ENCODE measurements around the gene PSEN2.

Gene PSEN2

GRCh38 chr1:226940029-226940805 lies 69.8 kb downstream of the PSEN2 start, which contains the start of gene COQ8A:
Gene COQ8A (plus strand): TSS chr1:226940294. CDS start chr1:226961386, 21,092 bp downstream.
- H3K4me3 ChIP-seq (ENCODE audit: low read depth, low read length) = peak within 1 kb of the TSS; percentile 77
- DNase-seq (ENCODE audit: low read depth, low spot score) = peak; percentile 95
- CTCF ChIA-PET = no interaction called here
- TF ChIP-seq CTCF (IDR thresholded peaks at IDR 0.05; ENCODE audit: insufficient read depth, low read length, missing control alignments) = no peak
- POLR2A ChIA-PET = no interaction called here

GRCh38 chr1:226940806-226941067 lies 70.3 kb downstream of the PSEN2 start:
- DNase-seq (ENCODE audit: low read depth, low spot score) = no peak
- no peak for TF ChIP-seq CTCF (IDR thresholded peaks at IDR 0.05; ENCODE audit: insufficient read depth, low read length, missing control alignments)
- POLR2A ChIA-PET = no interaction called here
- CTCF ChIA-PET = no interaction called here
- peak overlapping the region; percentile 77 for H3K4me3 ChIP-seq (ENCODE audit: low read depth, low read length)

GRCh38 chr1:226942392-226942791 lies 72.0 kb downstream of the PSEN2 start:
- ChIA-PET POLR2A (no interaction called here), CTCF (no interaction called here)
- TF ChIP-seq CTCF (IDR thresholded peaks at IDR 0.05; ENCODE audit: insufficient read depth, low read length, missing control alignments) = no peak
- DNase-seq (ENCODE audit: low read depth, low spot score) = no peak
- H3K4me3 ChIP-seq (ENCODE audit: low read depth, low read length) = no peak overlapping the region

- no peak for TF ChIP-seq CTCF (IDR thresholded peaks at IDR 0.05; ENCODE audit: insufficient read depth, low read length, missing control alignments)
Measured at GRCh38 chr1:226943156-226943555, 72.7 kb downstream of the PSEN2 start.

GRCh38 chr1:226943927-226944326 lies 73.5 kb downstream of the PSEN2 start:
- CTCF ChIA-PET = no interaction called here
- POLR2A ChIA-PET = no interaction called here

More at GRCh38 chr1:226943156-226943555, 72.7 kb downstream of the PSEN2 start:
- POLR2A ChIA-PET = no interaction called here
- no peak overlapping the region for H3K4me3 ChIP-seq (ENCODE audit: low read depth, low read length)
- no peak for DNase-seq (ENCODE audit: low read depth, low spot score)
- CTCF ChIA-PET = no interaction called here

More at GRCh38 chr1:226943927-226944326, 73.5 kb downstream of the PSEN2 start:
- no peak for TF ChIP-seq CTCF (IDR thresholded peaks at IDR 0.05; ENCODE audit: insufficient read depth, low read length, missing control alignments)
- no peak for DNase-seq (ENCODE audit: low read depth, low spot score)
- H3K4me3 ChIP-seq (ENCODE audit: low read depth, low read length) = no peak overlapping the region

All from AG04449 (cell line).